ENCODE measurements around the gene AHNAK2.
"Not testable (repeated sequence)": the region's sequence is repeated elsewhere in the genome, so short reads cannot be mapped to it uniquely, and the experiment has no call there.

The AHNAK2 gene

DNA sequence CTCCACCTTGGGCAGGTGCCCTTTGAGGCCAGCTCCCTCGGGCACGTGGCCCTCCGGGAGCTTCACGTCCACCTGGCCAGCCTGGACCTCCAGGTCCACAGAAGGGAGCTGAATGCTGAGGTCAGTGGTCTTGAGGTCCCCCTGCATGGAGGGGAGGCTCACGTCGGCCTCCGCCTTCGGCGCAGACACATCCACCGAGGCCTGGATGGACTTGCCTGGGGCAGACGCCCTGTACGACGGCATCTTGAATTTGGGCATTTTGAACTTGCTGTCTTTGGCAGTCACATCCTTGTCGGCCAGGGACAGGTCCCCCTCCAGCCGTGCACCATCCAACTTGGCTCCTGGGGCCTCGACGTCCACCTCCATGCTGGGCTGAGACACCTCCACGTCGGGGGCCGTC is 32.9 kb downstream of the AHNAK2 start:
- POLR2A ChIA-PET; H3K4me3 ChIP-seq (ENCODE audit: low read depth, low read length); DNase-seq (ENCODE audit: low read depth, low spot score): not testable (repeated sequence)
- CTCF ChIA-PET: interaction anchor here (1.4 to 1.7 kb wide), 2 partner anchors 11 to 12 kb away, joined by 4 to 6 read pairs; no protein-coding TSS in a partner anchor

- POLR2A ChIA-PET; DNase-seq (ENCODE audit: low read depth, low spot score); H3K4me3 ChIP-seq (ENCODE audit: low read depth, low read length): not testable (repeated sequence)
- CTCF ChIA-PET: interaction anchor here (1.4 to 1.7 kb wide), 2 partner anchors 10 to 12 kb away, joined by 4 to 6 read pairs; no protein-coding TSS in a partner anchor
Measured at GRCh38 chr14:104944436-104945205, 33.6 kb downstream of the AHNAK2 start.

GRCh38 chr14:104944016-104944308 is 34.2 kb downstream of the AHNAK2 start:
- POLR2A ChIA-PET: not testable (repeated sequence)
- CTCF ChIA-PET: interaction anchor here (1.7 kb wide), 1 partner anchor 11 kb away, joined by 6 read pairs; no protein-coding TSS in a partner anchor

GRCh38 chr14:104943216-104944015 is 34.8 kb downstream of the AHNAK2 start:
- DNase-seq (ENCODE audit: low read depth, low spot score); H3K4me3 ChIP-seq (ENCODE audit: low read depth, low read length); POLR2A ChIA-PET: not testable (repeated sequence)
- CTCF ChIA-PET: interaction anchor here (1.7 kb wide), 1 partner anchor 10 kb away, joined by 6 read pairs; no protein-coding TSS in a partner anchor

More at GRCh38 chr14:104944016-104944308, 34.2 kb downstream of the AHNAK2 start:
- not testable (repeated sequence) for DNase-seq (ENCODE audit: low read depth, low spot score); H3K4me3 ChIP-seq (ENCODE audit: low read depth, low read length)

- no peak for TF ChIP-seq CTCF (IDR thresholded peaks at IDR 0.05; ENCODE audit: insufficient read depth, low read length, missing control alignments)
- no peak for DNase-seq (ENCODE audit: low read depth, low spot score)
- POLR2A ChIA-PET: no interaction called here
- H3K4me3 ChIP-seq (ENCODE audit: low read depth, low read length): no peak overlapping the region
- CTCF ChIA-PET: no interaction called here
Measured at GRCh38 chr14:104942586-104942985, 35.6 kb downstream of the AHNAK2 start.

GRCh38 chr14:104941508-104942365 is 36.4 kb downstream of the AHNAK2 start:
- ChIA-PET POLR2A (no interaction called here), CTCF (interaction anchor here (0.9 kb wide), 1 partner anchor 47 kb away, joined by 3 read pairs; no protein-coding TSS in a partner anchor)
- no peak for TF ChIP-seq CTCF (IDR thresholded peaks at IDR 0.05; ENCODE audit: insufficient read depth, low read length, missing control alignments)
- H3K4me3 ChIP-seq (ENCODE audit: low read depth, low read length): no peak overlapping the region
- DNase-seq (ENCODE audit: low read depth, low spot score): no peak

DNA sequence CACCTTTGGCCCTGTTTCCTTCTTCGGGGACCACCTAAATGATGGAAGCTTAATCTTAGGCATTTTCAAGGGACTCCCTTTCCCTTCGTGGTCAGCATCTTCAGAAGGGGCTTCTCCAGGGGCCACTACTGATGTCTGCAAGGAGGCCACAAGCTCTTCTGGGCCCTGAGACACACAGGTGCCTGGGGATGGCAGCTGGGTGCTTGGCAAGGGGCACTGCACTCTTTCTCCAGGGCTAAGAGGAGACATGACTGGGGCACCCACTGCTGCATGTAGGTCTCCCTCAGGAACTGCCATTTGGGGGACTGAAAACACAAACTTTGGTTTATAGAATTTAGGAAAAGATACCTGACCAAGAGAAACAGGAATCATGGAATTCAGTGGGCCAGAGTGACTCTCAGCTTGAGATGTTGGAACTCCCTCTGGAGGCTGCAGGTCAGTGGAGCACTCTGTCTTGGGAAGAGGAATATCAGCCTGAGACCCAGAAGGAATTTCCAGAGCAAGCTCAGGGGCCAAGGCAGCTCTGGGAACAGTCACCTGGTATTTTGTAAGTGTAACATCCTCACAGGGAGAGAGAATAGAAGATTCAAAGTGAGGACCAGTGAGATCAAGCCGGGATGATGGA is 37.5 kb downstream of the AHNAK2 start:
- POLR2A ChIA-PET: no interaction called here
- DNase-seq (ENCODE audit: low read depth, low spot score): no peak
- CTCF ChIA-PET: interaction anchor here (0.9 to 2.0 kb wide), 6 partner anchors 12 to 122 kb away, joined by 3 to 13 read pairs (median 4); no protein-coding TSS in a partner anchor

More for the DNA sequence above, 37.5 kb downstream of the AHNAK2 start:
- H3K4me3 ChIP-seq (ENCODE audit: low read depth, low read length): no peak overlapping the region
- TF ChIP-seq CTCF (IDR thresholded peaks at IDR 0.05; ENCODE audit: insufficient read depth, low read length, missing control alignments): no peak
